Hepatocyte (in vitro differentiated cells): Measurements from ENCODE around the gene NRF1. TPM values are rescaled to one million over a fixed set of nuclear protein-coding genes. Genes with fewer than 3 reads are reported as not detected.
"Not testable (repeated sequence)": the region's sequence is repeated elsewhere in the genome, so short reads cannot be mapped to it uniquely, and the experiment has no call there.

ENCODE experiments used
- DNase-seq: peaks from one replicate; pipeline ENCODE4 v3.0.0-alpha.2; 2016; ENCODE audit warnings: low spot score
- H2AFZ ChIP-seq: fragments of 200-600 bp; sonication (generic); 2 replicates; pipeline ENCODE4 v1.6.0; 2016; ENCODE audit warnings: antibody characterized with exemption, mild to moderate bottlenecking
- H3K27ac ChIP-seq: fragments of 200-600 bp; sonication (generic); 2 replicates; pipeline ENCODE4 v1.5.1; 2016; ENCODE audit warnings: mild to moderate bottlenecking
- H3K27me3 ChIP-seq: fragments of 200-600 bp; sonication (generic); 2 replicates; pipeline ENCODE4 v1.6.1; 2016
- H3K36me3 ChIP-seq: fragments of 200-600 bp; sonication (generic); replicated peaks from 2 replicates; pipeline ENCODE4 v1.5.1; 2016; ENCODE audit warnings: low read depth; ENCODE audit not compliant: insufficient read depth
- H3K4me1 ChIP-seq: fragments of 200-600 bp; sonication (generic); 2 replicates; pipeline ENCODE4 v1.5.1; 2016; ENCODE audit warnings: mild to moderate bottlenecking, moderate library complexity; ENCODE audit not compliant: insufficient read depth
- H3K4me2 ChIP-seq: fragments of 200-600 bp; sonication (generic); 2 replicates; pipeline ENCODE4 v1.6.0; 2016
- H3K4me3 ChIP-seq: fragments of 200-600 bp; sonication (generic); 2 replicates; pipeline ENCODE4 v1.5.1; 2016; ENCODE audit warnings: mild to moderate bottlenecking
- H3K79me2 ChIP-seq: fragments of 200-600 bp; sonication (generic); 2 replicates; pipeline ENCODE4 v1.6.0; 2017; ENCODE audit warnings: mild to moderate bottlenecking
- H3K9me2 ChIP-seq: fragments of 200-600 bp; sonication (generic); replicated peaks from 2 replicates; pipeline ENCODE4 v1.6.0; 2017; ENCODE audit warnings: mild to moderate bottlenecking; ENCODE audit not compliant: insufficient read depth
- H3K9me3 ChIP-seq: fragments of 200-600 bp; sonication (generic); 2 replicates; pipeline ENCODE4 v1.5.1; 2016; ENCODE audit warnings: low read depth, mild to moderate bottlenecking
- H4K20me1 ChIP-seq: fragments of 200-600 bp; sonication (generic); 2 replicates; pipeline ENCODE4 v1.6.0; 2016; ENCODE audit warnings: mild to moderate bottlenecking; ENCODE audit not compliant: insufficient read depth, poor library complexity, severe bottlenecking
- CTCF ChIP-seq: fragments of 200-600 bp; sonication (generic); IDR thresholded peaks from 2 replicates; pipeline ENCODE4 v1.5.1; 2016; ENCODE audit warnings: antibody characterized with exemption, mild to moderate bottlenecking; ENCODE audit not compliant: poor library complexity
- EZH2 ChIP-seq: fragments of 200-600 bp; sonication (generic); IDR thresholded peaks from 2 replicates; pipeline ENCODE4 v1.6.1; 2016; ENCODE audit warnings: antibody characterized with exemption, mild to moderate bottlenecking, borderline replicate concordance
- EZH2phosphoT487 ChIP-seq: fragments of 200-600 bp; sonication (generic); IDR thresholded peaks from one replicate; pipeline ENCODE4 v1.6.1; 2018; ENCODE audit warnings: antibody characterized with exemption, mild to moderate bottlenecking, low read depth, moderate library complexity; ENCODE audit not compliant: unreplicated experiment, severe bottlenecking
- WGBS: methylation state at CpG from one replicate; pipeline ENCODE4 v1.1.6; 2016; ENCODE audit warnings: low lambda C conversion rate; ENCODE audit errors: missing lambda C conversion rate; 5-methylcytosine and 5-hydroxymethylcytosine counted together
- polyA plus RNA-seq: library from polyadenylated mRNA; unstranded; fragments of >200 nt; fragmentation: Nextera tagmentation; extraction: Ambion mirVana; gene quantifications from 2 replicates; pipeline ENCODE4 v1.2.1, GENCODE V29; 2016
- total RNA-seq: library from RNA; depleted of rRNA; stranded (reverse); fragments of >200 nt; gene quantifications from 2 replicates; pipeline ENCODE4 v1.2.3, GENCODE V29; 2014

NRF1 gene
- total and polyA plus RNA-seq, 2 experiments from 2014 or later = 11.2 to 12.0 TPM

- Histone ChIP-seq H3K4me2 (no peak overlapping the region), H3K27ac (no peak overlapping the region), H3K79me2 (no peaks in the 10 kb centered on the region), H3K27me3 (no peaks in the 10 kb centered on the region), H3K4me3 (no peak overlapping the region), H3K9me3 (no peaks in the 10 kb centered on the region), H3K36me3 (no peaks in the 10 kb centered on the region), H3K4me1 (no peaks in the 10 kb centered on the region), H3K9me2 (no peaks in the 10 kb centered on the region), H4K20me1 (no peaks in the 10 kb centered on the region), H2AFZ (no peak overlapping the region)
- WGBS = 90% methylated on average over 9 of the region's 9 CpGs
- DNase-seq = no peak
- TF ChIP-seq EZH2phosphoT487 (no peak), CTCF (no peak), EZH2 (no peak)
Observed at GRCh38 chr7:129671266-129671665, 59.7 kb downstream of the NRF1 start.

GRCh38 chr7:129674475-129674874, 63.0 kb downstream of the NRF1 start:
- H3K27ac ChIP-seq, H3K4me1 ChIP-seq, H4K20me1 ChIP-seq, H2AFZ ChIP-seq, DNase-seq, H3K4me3 ChIP-seq, H3K36me3 ChIP-seq, H3K27me3 ChIP-seq, H3K9me3 ChIP-seq, H3K9me2 ChIP-seq, H3K4me2 ChIP-seq, H3K79me2 ChIP-seq: not testable (repeated sequence)
- WGBS = 95% methylated on average over 4 of the region's 4 CpGs

- no peaks in the 10 kb centered on the region for H3K4me1 ChIP-seq
- H3K9me2 ChIP-seq = no peaks in the 10 kb centered on the region
- H3K36me3 ChIP-seq = no peaks in the 10 kb centered on the region
- H4K20me1 ChIP-seq = no peaks in the 10 kb centered on the region
- H3K27ac ChIP-seq = no peak overlapping the region
- 95% methylated on average over 2 of the region's 2 CpGs for WGBS
- no peaks in the 10 kb centered on the region for H3K79me2 ChIP-seq
- TF ChIP-seq CTCF = no peak
- TF ChIP-seq EZH2phosphoT487 = no peak
- TF ChIP-seq EZH2 = no peak
- no peak overlapping the region for H3K4me3 ChIP-seq
- no peaks in the 10 kb centered on the region for H3K9me3 ChIP-seq
- H2AFZ ChIP-seq = no peak overlapping the region
- no peaks in the 10 kb centered on the region for H3K27me3 ChIP-seq
- H3K4me2 ChIP-seq = no peak overlapping the region
- DNase-seq = no peak
Observed at GRCh38 chr7:129675521-129675920, 64.0 kb downstream of the NRF1 start.

- Histone ChIP-seq H3K27ac (no peak overlapping the region), H3K4me2 (no peak overlapping the region), H3K9me2 (no peaks in the 10 kb centered on the region), H3K4me1 (no peaks in the 10 kb centered on the region), H4K20me1 (no peaks in the 10 kb centered on the region), H3K9me3 (no peaks in the 10 kb centered on the region), H3K79me2 (no peaks in the 10 kb centered on the region), H3K4me3 (no peak overlapping the region), H2AFZ (no peak overlapping the region), H3K36me3 (no peaks in the 10 kb centered on the region), H3K27me3 (no peaks in the 10 kb centered on the region)
- no peak for TF ChIP-seq CTCF
- no peak for TF ChIP-seq EZH2phosphoT487
- no peak for TF ChIP-seq EZH2
- no peak for DNase-seq
- 96% methylated on average over 7 of the region's 7 CpGs for WGBS
Observed at GRCh38 chr7:129676017-129676897, 64.7 kb downstream of the NRF1 start.
